ENCODE measurements around the gene CARD11.
"Not testable (repeated sequence)": the region's sequence is repeated elsewhere in the genome, so short reads cannot be mapped to it uniquely, and the experiment has no call there.

CARD11 gene

DNA sequence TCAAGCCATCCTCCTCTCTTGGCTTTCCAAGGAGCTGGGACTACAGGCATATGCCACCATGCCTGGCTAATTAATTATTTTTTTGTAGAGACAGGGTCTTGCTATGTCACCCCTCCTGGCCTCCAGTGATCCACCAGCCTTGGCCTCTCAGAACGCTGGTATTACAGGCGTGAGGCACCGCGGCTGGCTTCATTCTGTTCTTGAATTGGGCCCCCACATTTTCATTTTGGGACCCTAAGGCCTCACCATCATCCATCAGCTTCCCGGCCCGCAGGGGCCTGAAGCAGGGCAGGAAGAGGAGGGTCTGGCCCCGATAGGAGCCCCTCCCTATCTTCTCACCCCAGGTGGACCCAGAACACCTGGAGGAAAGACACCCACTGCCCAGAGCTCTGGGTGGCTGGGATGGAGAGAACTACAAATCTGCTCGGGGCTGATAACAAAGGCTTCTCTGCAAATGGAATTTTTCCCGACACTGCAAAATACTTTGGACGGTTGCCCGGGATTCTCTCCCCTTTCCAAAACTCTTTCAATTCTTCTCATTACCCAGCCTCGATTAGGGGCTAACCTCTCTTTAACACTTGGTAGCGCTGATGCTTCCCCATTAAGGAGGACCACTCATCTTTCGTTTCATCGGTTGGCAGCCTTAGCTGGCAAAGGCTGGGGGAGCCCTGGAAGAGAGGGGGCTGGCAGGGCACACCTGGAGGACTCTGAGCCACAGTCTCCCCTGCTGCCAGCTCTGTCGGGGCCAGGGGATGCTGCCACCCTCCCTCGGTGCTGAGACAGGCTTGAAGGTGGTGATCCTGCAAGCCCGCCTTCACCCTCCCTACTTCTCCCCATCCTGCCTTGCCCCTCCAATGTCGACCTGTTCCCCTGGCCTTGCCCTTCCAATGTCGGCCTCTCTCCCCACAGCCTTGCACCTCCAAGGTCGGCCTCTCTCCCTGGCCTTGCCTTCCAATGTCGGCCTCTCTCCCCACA lies 118.5 kb downstream of the CARD11 start:
- DNase-seq (ENCODE audit: low read depth): no peak

GRCh38 chr7:2923886-2924574 lies 119.6 kb downstream of the CARD11 start:
- DNase-seq (ENCODE audit: low read depth): no peak

DNA sequence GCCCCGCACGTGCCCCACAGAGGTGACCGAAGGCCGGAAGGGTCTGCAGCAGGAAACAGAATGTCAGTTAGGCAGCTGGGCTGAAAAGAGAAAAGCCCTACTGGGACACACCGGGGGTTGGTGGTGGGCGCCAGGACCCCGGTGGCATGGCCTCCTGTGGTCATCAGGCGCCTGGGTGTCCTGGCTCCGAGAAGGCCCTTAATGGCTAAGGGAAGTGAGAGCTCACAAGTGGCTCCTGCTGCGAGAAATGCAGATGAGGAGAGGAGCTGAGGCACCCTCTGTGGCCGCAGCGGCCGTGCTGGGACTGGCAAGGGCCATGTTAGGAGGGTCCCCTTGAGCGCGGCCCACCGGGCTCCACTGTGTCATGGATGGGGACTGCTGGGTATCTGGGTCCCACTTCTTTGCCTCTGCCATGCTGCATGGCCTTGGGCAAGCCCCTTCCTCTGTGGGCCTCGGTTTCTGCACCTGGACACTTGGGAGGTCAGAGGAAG lies 120.3 kb downstream of the CARD11 start:
- no peak for DNase-seq (ENCODE audit: low read depth)

GRCh38 chr7:2922866-2923265 lies 120.8 kb downstream of the CARD11 start:
- DNase-seq (ENCODE audit: low read depth): no peak

- no peak for DNase-seq (ENCODE audit: low read depth)
Observed at GRCh38 chr7:2922348-2922691, 121.3 kb downstream of the CARD11 start.

- DNase-seq (ENCODE audit: low read depth): no peak
Observed at GRCh38 chr7:2921653-2922347, 121.9 kb downstream of the CARD11 start.

- DNase-seq (ENCODE audit: low read depth): no peak
Observed at GRCh38 chr7:2920956-2921652, 122.6 kb downstream of the CARD11 start.

GRCh38 chr7:2920480-2920879 lies 123.2 kb downstream of the CARD11 start:
- DNase-seq (ENCODE audit: low read depth): not testable (repeated sequence)

DNA sequence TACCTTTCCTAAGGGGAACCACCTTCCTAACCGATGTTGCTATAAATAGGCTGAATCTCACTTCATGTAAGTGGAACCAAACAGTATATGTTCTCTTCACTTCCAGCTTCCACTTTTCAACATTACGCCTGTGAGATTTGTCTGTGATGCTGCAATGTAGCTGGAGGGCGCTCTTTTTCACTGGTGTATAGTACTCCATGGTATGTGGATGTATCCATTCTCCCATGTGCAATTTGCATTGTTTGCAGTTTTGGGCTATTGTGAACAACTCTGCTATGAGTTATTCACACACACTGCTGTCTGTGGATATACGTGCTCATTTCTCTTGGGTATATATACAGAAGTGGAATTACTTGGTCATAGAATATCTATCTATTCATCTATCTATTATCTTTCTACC lies 123.6 kb downstream of the CARD11 start:
- no peak for DNase-seq (ENCODE audit: low read depth)

GRCh38 chr7:2919256-2919655 lies 124.4 kb downstream of the CARD11 start:
- DNase-seq (ENCODE audit: low read depth): no peak

DNA sequence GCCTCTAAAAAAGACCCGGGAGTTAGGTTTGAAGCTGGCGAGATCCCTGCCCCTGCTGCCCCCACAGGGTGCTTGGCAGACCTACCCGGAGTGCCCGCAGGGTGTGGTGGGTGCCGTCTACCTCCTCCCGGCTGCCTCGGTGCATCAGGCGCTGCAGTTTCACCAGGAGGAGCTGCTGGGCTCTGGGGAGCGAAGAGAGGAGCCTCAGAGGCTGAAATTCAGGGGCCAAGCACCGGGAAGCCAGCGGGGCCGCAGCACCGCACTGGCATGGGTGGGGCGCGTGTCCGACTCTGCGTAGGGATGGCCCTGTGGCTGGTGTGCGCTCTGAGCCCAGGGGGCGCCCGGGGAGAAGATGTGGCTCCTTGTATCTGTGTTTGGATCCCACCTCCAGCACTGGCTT lies 125.3 kb downstream of the CARD11 start:
- DNase-seq (ENCODE audit: low read depth): no peak

DNA sequence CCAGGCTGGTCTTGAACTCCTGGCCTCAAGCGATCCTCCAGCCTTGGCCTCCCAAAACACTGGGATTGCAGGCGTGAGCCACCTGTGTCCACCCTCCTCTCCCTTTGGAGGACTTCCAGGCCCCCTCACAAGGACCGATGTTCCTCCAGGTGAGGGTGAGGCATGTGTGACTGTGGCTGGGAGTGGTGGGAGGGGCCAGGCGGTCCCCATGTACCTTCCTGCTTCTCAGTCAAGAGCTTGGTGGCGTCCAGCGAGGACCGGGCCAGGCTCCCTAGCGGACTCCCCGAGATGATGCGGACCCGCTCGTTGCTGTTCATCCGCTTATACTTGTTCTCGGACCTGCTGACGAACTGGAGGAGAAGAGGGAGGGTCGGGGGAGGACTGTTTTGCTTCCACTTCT lies 128.6 kb downstream of the CARD11 start:
- DNase-seq (ENCODE audit: low read depth): no peak

DNA sequence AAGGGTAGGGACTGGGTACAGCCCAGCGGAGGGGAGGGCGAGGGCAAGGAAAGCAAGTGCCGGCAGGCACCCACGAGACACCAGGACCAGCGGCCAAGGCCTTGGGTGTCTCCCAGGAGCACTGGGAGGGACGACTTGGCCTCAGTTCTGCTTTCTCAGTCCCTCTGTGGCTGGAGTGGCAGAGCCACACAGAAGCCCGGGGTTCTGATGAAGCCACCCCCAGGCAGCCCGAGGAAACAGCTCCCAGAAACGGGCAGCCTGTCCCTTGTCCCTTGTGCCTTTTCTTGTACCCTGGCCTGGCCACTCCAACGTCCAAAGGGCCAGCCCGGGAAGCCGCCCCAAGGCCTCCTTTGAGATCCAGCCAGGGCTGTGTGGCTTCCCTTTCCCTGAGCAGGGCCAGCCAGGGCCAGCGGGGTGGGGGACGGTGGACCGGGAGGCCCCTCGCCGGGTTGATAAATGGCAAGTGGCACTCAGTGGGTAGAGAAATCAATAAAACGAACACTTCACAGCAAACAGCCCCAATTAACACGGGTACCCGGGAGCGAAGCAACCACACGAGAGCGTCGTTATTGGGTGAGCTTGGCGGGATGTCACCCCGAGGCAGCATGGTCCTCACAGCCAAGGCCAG lies 129.8 kb downstream of the CARD11 start:
- DNase-seq (ENCODE audit: low read depth): no peak

GRCh38 chr7:2912684-2913439 lies 130.8 kb downstream of the CARD11 start:
- DNase-seq (ENCODE audit: low read depth): no peak

GRCh38 chr7:2911466-2911865 lies 132.2 kb downstream of the CARD11 start:
- DNase-seq (ENCODE audit: low read depth): no peak

DNA sequence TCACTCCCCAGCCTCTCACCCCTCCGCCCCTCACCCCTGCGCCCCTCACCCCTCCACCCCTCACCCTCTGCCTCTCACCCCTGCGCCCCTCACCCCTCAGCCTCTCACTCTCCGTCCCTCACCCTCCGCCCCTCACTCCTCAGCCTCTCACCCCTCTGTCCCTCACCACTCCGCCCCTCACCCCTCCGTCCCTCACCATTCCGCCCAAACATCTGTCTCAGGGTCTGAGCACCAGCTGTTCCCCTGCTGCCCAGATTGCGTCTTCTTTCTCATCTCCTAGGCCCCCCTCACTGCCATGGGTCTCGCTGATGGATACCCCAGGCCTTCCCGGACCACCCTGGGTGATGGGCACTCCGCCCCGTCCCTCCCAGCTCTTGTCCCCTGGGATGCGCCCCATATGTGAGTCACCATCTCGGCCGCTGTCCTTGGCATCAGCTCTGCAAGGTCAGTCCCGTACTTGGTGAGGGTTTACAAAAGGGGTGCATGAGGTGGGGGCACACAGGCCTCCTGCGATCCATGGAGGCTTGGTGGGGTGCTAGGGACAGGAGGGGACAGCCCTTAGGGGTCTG lies 134.1 kb downstream of the CARD11 start:
- DNase-seq (ENCODE audit: low read depth): no peak

DNA sequence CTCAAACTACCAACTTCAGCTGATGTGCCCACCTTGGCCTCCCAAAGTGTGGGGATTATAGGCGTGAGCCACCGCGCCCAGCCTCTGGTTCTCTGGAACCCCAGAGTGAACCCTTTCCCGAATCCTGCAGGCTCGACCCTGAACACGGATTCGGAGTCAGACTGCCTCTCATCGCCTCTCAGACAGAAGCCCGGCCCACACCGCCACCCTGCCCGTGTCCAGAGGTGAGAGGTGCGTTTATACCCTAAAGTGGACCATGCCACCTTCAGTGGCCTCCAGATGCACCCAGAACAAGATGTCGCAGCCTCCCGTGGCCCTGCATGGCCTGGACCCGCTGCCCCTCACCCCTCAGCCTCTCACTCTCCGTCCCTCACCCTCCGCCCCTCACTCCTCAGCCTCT lies 134.6 kb downstream of the CARD11 start:
- no peak for DNase-seq (ENCODE audit: low read depth)

DNA sequence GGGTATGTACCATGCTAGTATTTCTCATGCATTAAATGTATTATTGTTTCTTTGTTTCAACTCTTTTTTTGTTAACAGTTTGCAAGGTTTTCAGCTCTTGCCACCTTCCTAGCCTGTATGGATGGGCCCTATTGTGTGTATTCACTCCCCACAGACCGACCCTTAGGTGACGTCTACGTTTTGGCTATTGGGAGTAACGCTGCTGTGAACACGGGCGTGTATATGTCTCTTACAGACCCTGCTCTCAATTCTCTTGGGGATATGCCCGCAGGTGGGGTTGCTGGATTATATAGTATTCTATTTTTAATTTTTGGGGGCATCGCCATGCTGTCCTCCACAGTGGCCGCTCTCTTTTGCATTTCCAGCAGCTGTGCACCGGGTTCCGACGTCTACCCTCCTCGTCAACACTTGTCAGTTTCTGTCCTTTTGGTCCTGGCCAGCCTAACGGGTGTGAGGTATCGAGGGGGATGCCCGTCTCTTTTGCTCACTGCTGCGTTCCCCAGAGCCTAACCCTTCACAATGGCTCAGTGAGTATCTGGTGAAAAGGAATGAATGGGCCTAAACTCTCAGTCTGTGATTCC lies 135.5 kb downstream of the CARD11 start:
- no peak for DNase-seq (ENCODE audit: low read depth)

DNA sequence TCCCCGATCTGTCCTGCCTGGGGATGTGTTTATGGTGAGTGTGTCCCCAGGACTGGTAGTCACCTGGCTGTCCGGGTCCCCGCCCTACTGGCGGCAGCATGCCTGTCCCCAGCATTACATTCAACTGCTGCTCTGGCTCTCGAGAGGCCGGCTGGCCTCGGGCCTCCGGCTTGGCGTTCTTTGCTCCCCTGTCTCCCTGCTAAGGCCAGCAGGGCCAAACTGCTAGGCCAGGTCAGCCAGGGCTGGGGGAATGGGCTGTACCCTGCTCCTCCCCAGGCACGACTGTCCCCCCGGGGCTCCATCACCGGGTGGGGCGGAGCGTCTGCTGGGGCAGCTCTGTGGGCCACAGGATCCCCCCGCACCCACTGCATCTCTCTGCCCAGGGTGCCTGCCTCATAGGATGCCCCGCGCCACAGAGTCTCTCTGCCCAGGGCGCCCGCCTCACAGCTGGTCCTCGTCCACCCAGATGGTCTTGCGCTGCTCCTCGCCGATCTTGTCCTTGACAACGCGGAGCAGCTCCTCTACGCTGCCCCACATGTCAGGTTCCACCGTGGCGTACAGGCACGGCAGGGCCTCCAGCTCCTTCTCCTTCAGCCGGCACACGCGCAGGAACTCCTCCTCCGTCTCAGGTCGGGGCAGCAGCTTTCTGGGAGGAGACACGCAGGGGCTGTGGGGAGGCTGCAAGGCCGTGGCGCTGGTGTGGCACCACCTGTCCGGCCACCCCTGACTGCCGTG lies 137.3 kb downstream of the CARD11 start:
- DNase-seq (ENCODE audit: low read depth): no peak
